Measurements from ENCODE around the gene KRT3.

KRT3 gene

GRCh38 chr12:52795694-52796428 lies at the start of gene KRT3:
KRT3 (minus strand) TSS chr12:52796117; CDS start chr12:52796042, 75 bp downstream.
- DNase-seq = no peak

- DNase-seq = no peak
Measured at GRCh38 chr12:52844386-52844785, 48.5 kb upstream of the KRT3 start.

- DNase-seq = no peak
Measured at GRCh38 chr12:52839436-52840105, 43.7 kb upstream of the KRT3 start.

DNA sequence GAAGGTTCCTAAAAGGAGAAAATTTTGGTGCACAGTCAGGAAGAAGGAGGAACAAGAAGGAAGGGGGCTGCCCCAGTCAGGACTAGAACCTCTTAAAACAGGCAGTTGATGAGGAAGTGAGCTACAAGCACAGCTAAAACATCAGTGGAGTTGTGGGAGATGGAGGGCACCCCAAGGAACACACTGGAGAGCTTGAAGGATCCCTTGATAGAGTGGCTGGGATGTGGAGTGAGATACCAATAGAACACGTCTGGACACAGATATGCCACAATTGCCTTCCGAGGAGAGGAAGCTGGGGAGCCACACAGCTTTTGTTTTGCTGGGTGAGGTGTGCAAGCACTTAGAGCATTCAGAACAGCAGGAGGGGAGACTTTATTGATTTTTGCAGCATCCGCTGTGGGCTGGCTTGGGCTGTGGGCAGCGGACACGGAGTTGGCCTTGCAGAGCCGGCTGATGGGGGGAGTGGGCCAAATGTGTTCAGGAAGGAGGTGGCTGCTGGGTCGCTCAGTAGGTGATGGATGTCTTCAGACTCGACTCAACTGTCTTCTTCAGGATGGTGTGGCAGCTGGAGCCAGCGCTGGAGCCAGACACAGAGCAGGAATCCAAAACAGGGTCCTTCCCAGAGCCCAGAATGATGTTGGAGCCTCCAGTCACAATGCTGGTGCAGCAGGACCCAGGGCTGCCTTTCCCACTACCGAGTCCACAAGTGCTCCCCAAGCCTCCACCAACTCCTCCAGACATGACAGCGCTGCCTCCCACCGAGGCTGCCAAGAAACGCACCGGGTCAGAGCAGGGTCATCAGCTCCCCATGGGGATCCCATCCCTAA lies 42.9 kb upstream of the KRT3 start:
- DNase-seq = no peak

GRCh38 chr12:52837781-52838608 lies 42.1 kb upstream of the KRT3 start:
- DNase-seq = no peak

DNA sequence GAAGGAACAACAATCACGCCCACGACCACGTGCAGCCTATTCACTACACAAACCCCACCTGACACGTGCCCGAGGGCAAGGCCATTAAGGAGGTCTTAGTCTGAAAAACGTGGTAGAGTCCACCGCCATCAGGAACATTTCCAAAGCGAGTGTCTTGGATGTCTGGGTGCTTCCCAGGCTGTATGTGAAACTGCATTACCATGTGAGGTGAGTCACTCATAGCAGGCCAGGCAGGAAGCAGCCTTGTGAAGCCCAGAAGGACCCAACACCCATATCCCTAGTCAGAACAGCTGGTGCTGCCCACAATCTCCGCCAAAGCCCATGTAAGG lies 41.5 kb upstream of the KRT3 start:
- peak in 13 of 56 donors; percentile 1 to 29 (median 8) for DNase-seq

GRCh38 chr12:52836491-52837412 lies 40.8 kb upstream of the KRT3 start:
- no peak for DNase-seq

- no peak for DNase-seq
Measured at GRCh38 chr12:52836042-52836466, 40.1 kb upstream of the KRT3 start.

- no peak for DNase-seq
Measured at GRCh38 chr12:52835271-52836041, 39.5 kb upstream of the KRT3 start.

- no peak for DNase-seq
Measured at GRCh38 chr12:52834727-52835001, 38.7 kb upstream of the KRT3 start.

DNA sequence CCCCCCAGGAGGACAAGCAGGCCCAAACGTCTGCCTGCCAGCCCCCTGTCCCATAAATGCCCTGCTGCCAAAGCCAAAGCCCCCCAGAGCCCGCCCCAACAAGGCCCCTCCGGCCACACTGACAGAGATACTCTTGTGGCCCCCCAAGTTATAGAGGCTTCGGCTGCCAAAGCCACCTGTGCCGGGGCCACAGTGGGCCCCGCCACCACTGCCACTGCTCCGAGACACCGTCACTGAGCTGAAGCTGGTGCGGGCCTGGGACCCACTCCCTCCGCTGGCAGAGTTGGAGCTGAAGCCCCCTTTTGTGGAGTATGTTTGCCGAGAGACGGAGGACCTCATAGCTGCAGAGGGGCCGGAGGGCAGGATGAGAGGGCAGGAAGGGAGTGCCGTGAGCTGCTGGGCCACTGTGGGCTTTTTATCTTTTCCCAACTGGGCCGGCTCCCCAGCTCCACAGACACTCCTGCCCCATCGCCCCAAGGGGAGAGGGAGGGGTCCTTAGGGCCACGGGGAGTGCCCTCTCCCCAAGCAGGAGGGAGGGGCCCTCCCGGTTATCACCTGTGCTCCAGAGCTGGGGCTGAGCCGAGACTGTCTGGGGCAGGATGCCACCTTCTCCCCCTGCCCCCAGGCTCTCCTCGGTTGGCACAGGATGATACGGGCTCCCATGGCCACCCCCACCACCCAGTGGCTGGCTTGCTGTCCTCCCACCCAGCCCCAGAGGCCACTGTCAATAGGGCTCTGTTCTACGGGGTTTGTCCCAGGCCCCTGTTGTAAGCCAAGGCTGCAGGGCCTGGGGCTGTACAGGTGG lies 38.2 kb upstream of the KRT3 start, which contains the start of gene KRT79:
Gene KRT79 (minus strand): TSS at position 390 of the 805 bp plus-strand sequence. CDS start 51 bp downstream, at position 339.
- no peak for DNase-seq

DNA sequence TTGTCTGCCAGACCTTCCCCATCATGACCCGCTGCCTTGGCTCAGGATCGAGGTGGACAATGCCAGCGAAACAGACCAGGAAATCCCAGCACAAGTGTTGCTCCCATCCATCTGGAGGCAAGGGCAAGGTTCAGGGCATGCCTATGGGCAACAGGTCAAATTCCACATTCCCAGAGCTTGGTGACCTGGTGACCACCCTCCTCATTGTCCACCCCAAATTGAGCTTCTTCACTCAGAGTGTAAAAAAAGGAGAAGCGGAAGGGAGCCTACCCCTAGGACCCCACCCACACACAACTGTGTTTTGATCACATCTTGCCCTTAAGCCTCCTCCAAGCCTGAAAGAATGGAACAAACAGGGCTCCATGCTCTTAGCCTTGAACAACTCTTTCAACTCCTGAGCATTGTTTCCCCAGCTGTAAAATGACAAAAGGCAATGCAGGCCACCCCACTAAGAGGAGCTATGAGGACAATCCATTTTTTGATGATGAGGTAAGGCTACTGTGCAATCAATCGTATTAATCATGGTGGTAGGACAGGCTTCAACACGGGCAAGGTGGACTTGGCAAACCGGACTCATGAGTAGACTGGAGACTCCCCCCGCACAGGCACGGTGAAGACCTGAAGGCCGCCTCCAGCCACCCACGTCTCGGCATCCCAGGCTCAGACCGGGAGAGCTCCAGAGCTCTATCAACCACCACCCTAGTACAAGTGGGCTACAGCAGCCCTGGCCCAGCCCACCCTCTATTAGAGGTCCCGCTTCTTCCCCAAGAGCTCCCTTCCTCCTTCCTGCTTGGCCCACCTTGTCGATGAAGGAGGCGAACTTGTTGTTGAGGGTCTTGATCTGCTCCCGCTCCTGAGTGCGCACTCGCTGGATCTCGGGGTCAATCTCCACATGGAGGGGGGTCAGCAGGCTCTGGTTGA lies 37.3 kb upstream of the KRT3 start:
- no peak for DNase-seq

- no peak for DNase-seq
Measured at GRCh38 chr12:52832451-52832850, 36.5 kb upstream of the KRT3 start.

DNA sequence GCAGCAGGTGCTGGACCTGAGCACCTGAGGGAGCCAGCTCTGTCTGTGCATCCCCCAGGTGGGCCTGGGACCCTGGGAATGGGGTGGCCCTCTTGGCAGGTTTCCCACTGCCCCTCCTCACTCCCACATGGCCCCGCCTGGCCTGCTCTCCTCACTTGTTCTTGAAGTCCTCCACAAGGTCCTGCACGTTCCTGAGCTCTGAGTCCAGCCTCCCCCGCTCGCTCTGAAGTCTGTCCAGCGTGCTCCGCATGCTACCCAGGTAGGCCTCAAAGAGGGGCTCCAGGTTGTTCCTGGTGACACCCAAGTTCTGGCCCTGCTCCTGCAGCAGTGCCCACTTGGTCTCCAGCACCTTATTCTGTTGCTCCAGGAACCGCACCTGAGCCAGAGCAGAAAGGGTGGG lies 35.3 kb upstream of the KRT3 start:
- DNase-seq = no peak

DNA sequence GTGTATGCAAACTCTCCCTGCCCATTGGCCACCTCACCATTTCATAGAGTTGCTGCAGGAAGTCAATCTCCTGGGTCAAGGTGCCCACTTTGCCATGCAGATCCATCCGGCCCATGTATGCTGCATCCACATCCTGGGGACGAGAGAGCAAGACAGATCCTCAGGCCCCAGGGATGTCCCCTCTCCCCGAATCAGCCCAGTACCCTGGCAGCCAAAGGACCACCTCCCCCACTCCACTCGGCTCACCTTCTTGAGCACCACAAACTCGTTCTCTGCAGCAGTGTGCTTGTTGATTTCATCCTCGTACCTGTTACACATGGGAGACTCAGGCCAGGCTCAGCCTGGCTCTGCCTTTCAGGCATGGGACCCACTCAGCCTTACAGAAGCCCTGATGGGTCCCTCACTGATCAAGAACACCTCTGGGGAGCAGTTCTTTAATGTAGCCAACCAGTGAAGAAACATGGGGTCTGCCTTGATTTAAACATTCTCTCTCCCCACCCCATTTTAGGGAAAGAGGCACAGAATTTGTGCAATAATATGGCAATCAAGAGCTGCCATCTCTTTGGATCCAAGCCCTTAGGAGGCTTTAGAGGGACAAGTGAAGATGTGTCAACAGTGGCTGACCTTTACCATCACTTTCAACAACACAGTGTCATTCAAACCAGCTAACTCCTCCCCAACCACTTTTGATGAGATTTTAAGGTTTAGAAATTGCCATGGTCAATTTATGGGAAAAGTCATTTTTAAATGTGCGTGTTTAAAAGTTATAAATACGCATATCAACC lies 34.3 kb upstream of the KRT3 start:
- no peak for DNase-seq

DNA sequence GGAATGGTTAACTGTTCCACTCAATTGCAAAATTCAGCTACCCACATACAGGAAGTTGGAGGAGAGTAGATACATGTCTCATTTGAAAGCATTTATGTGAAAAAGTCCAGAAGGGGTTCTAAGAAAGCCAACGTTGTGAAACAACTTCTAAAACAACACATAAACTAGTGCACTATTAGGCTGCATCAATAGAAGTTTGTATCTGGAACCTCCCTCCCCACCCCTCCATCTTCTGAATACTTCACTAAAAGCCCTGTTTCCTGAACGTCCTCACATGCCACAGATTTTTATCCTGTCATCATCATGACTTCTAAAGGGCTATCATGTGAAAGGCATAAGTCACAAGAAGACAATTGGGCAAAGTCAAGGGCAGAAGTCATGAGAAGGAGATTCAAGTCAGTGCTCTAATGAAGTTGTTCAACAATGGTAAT lies 32.7 kb upstream of the KRT3 start:
- DNase-seq = no peak

DNA sequence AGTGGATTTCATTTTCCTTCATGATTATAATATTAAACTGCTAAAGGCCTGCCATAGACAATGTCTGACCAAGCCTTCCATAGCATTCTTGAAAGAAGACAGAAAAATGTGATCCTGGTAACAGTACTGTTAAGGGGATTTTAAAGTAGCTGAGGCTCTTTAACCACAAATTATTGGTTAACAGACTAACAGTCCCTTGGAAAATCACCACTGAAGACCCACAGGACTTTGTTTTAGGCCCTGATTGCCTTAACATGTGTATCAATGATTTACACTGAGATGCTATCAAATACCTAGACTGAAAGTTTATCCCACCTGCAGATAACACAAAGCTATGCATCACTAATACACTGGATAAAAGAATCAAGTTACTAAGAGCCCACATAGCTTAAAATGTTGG lies 32.2 kb upstream of the KRT3 start:
- DNase-seq = no peak
